A549 treated with AZD2906 at 1 μM for 4 hours (cell line): ENCODE measurements around the gene BSN. TPM values are rescaled to one million over a fixed set of nuclear protein-coding genes. Genes with fewer than 3 reads are reported as not detected.

Source experiments
- total RNA-seq: library from RNA; stranded (reverse); fragments of 200-300 nt; extraction: Qiagen RNA extraction; gene quantifications from 5 replicates; pipeline ENCODE4 v1.2.3, GENCODE V29; 2022

BSN gene, protein sequence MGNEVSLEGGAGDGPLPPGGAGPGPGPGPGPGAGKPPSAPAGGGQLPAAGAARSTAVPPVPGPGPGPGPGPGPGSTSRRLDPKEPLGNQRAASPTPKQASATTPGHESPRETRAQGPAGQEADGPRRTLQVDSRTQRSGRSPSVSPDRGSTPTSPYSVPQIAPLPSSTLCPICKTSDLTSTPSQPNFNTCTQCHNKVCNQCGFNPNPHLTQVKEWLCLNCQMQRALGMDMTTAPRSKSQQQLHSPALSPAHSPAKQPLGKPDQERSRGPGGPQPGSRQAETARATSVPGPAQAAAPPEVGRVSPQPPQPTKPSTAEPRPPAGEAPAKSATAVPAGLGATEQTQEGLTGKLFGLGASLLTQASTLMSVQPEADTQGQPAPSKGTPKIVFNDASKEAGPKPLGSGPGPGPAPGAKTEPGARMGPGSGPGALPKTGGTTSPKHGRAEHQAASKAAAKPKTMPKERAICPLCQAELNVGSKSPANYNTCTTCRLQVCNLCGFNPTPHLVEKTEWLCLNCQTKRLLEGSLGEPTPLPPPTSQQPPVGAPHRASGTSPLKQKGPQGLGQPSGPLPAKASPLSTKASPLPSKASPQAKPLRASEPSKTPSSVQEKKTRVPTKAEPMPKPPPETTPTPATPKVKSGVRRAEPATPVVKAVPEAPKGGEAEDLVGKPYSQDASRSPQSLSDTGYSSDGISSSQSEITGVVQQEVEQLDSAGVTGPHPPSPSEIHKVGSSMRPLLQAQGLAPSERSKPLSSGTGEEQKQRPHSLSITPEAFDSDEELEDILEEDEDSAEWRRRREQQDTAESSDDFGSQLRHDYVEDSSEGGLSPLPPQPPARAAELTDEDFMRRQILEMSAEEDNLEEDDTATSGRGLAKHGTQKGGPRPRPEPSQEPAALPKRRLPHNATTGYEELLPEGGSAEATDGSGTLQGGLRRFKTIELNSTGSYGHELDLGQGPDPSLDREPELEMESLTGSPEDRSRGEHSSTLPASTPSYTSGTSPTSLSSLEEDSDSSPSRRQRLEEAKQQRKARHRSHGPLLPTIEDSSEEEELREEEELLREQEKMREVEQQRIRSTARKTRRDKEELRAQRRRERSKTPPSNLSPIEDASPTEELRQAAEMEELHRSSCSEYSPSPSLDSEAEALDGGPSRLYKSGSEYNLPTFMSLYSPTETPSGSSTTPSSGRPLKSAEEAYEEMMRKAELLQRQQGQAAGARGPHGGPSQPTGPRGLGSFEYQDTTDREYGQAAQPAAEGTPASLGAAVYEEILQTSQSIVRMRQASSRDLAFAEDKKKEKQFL (N-terminal part only)
- 0.12 to 0.19 TPM (median 0.16 TPM) in 5 replicates for total RNA-seq

DNA sequence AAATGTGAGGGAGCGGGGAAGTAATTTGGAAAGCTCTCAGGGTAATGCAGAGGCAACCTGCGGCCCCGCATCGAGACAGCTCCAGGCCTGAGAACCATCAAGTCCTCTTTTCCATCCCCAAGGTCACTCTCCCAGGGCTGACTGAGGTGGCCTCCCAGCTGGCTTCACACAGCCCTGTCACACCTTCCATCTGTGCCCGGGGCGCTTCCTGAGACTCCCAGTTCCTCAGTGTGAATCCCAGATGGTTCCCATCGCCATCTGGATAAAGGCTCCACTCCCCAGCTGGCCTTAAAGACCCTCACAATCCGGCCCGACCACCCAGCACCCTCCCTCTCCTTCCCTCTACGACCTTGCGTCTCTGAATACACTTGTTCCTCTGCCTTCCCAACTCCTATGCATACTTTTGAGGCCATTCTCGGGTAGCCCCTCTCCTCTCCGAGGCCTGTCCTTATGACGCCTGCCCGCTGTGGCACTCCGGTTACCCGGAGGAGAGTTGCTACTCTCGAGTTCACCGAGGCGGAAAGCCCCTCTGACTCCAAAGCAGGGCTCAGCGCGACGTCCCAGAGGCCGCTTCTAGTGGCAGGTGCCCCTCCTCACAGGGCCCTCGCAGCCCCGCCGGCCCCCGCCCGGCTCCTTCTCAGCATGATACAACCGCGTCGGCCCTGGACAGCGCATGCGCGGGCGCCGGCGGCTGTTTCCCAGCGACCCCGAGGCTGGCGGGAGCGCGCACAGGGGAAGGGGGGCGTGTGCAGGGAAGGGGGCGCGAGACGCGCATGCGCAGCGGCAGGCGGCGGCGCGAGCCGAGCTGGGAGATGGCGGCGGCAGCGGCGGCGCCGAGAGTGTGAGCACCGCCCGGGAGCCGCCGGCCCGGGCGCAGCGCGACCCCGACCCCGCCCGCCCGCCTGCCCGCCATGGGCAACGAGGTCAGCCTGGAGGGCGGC lies at the start of gene BSN:
Gene BSN (plus strand): TSS at position 786 of the 941 bp plus-strand sequence. CDS start 126 bp downstream, at position 912.

DNA sequence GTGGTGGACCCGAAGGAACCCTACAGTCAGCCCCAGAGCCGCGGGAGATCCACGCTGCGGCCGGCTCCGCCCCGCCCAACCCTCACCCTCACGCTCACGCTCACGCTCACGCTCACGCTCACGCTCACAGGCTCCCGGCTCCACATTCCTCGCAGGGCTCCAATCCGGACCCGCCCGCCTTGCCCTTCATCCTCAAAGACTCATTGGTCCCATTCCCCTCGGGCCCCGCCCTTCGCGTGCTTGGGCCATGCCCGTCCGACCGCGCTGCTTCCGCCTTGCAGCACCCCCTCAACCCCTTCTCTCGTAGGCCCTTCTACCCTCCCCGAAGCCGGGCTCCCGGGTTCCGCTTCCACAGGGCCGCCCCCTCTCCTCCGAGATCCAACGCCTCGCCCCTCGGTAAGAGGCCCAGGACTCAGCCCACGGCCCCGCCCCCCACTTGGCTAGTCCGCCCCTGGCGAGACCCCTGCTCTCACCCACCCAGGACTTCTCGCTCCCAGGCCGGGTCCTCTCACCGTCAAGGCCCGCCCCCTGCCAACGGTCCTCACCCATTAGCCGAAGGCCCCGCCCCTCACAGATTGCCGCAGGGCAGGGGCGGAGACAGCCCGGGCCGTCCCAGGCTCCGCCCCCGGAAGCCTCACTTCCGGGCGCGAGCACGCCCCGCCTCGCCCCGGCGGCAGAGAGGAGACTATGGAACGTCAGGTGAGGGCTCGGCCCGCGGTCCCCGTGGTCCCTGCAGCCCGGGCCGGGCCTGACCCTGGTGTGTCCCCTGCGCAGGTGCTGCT lies 119.6 kb downstream of the BSN start, which contains the start of gene APEH:
Gene APEH (plus strand): TSS at position 637 of the 782 bp plus-strand sequence. CDS start 51 bp downstream, at position 688.

DNA sequence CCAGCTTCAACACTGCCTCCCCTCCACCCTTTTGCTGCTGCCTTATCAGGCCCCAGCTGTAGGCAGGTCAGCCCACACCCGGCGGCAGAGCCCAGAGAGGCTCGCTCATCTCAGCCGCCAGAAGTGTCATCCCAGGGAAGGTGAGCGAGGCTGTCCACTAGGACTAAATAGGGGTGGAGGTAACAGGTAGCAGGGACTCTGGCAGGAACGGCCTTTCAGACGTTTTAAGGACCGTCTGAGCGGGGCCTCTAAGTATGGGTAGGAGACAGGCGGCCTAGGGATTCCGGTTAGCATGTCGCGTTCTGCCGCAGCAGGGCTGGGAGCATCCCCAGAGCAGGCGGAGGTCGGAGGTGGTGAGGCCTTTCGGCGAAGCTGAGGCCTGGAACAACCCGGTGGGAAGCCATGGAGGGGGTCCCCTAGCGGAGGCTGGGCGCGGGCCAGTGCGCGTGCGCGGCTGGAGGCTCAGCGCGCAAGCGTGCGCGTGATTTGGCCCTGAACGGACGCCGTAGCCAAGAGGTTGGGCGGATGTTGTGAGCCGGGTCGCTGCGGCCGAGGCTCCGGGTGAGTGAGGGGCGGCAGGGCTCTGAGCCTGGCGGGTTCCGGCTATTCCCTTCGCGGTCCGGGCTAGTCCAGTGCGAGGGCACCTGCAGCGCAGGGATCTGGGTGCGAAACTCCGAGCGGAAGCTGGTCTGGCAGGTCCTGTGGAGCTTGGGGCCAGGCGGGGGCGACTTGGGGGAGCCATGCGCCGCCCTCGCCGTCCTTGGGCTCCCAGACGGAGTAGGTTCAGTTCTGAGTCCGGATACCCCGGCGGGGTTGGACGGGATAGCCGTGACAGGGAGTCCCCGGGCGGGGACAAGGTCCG lies 135.0 kb downstream of the BSN start, which contains the start of the genes MST1 and RNF123:
Gene MST1 (minus strand): TSS at position 429 of the 862 bp plus-strand sequence. CDS start 783 bp downstream, outside the sequence.
Gene RNF123 (plus strand): TSS at position 512 of the 862 bp plus-strand sequence. CDS start 1,609 bp downstream, outside the sequence.

DNA sequence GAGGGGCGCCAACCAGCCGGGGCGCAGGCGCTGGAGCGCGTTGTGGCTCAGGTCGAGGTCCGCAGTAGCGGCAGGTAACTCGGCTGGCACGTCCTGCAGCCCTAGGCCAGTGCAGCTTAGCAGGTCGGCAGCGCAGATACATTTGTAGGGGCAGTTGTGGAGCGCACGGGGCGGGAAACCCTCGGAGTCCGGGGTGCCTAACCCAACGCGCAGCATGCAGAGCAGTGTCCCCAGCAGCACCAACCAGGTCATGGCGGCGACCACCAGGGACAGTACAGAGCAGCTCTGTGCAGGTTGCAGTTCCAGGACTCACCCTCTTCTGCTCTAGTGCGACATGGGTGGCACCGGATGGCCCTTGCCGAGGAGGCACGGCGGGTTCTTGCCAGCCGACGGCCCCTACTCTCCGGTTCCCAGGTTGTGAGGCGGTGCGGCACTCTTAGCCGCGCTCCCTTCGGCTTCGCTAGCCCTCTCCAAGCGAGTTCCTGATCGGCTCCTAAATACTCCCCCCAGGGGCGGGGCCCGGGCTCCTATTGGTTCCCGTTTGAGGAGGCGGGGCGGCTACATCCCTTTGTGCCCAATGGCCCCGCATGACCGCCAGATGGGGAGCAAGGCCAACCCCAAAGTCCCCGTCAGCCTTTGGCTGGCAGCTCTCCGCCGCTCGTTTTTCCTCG lies 165.1 kb downstream of the BSN start, which contains the start of gene AMIGO3:
Gene AMIGO3 (minus strand): TSS at position 471 of the 671 bp plus-strand sequence. CDS start 219 bp downstream, at position 252.

Other genes starting within 250 kb of the BSN start
- 11.9 to 15.5 TPM (median 14.2 TPM) in 5 replicates for gene USP4, start 214.4 kb upstream of the BSN start, total RNA-seq
- gene GPX1, start 196.1 kb upstream of the BSN start, total RNA-seq, result 272 to 325 TPM (median 297 TPM) in 5 replicates
- gene RHOA, start 142.5 kb upstream of the BSN start, total RNA-seq, result 459 to 577 TPM (median 461 TPM) in 5 replicates
- 20.8 to 24.4 TPM (median 23.1 TPM) in 5 replicates for gene TCTA, start 142.1 kb upstream of the BSN start, total RNA-seq
- 0.32 to 0.53 TPM (median 0.42 TPM) in 5 replicates for gene AMT, start 132.0 kb upstream of the BSN start, total RNA-seq
- 4.8 to 6.1 TPM (median 5.6 TPM) in 5 replicates for gene NICN1, start 125.2 kb upstream of the BSN start, total RNA-seq
- 47.2 to 61.1 TPM (median 56.0 TPM) in 5 replicates for gene DAG1, start 84.2 kb upstream of the BSN start, total RNA-seq
- gene APEH, start 119.9 kb downstream of the BSN start, total RNA-seq, result 60.7 to 66.5 TPM (median 63.9 TPM) in 5 replicates
- gene MST1, start 135.0 kb downstream of the BSN start, total RNA-seq, result 0.81 to 2.3 TPM (median 1.6 TPM) in 5 replicates
- gene RNF123, start 135.1 kb downstream of the BSN start, total RNA-seq, result 9.4 to 15.5 TPM (median 13.9 TPM) in 5 replicates
- 0.58 to 1.8 TPM (median 0.82 TPM) in 5 replicates for gene AMIGO3, start 165.2 kb downstream of the BSN start, total RNA-seq
- gene GMPPB, start 169.5 kb downstream of the BSN start, total RNA-seq, result 14.2 to 20.7 TPM (median 18.2 TPM) in 5 replicates
- gene IP6K1, start 232.1 kb downstream of the BSN start, total RNA-seq, result 20.5 to 23.7 TPM (median 21.2 TPM) in 5 replicates
- 0.12 to 0.42 TPM (median 0.28 TPM) in 5 replicates for gene CDHR4, start 245.4 kb downstream of the BSN start, total RNA-seq
- 1.9 to 2.8 TPM (median 2.3 TPM) in 5 replicates for gene INKA1, start 248.8 kb downstream of the BSN start, total RNA-seq